ENCODE results near the gene PEMT. TPM values are rescaled to one million over a fixed set of nuclear protein-coding genes. Genes with fewer than 3 reads are reported as not detected.

The PEMT gene
- total and polyA plus RNA-seq, 2 donors (not counting 1 experiment from before 2014, with no cell fraction given): 10.7 to 20.3 TPM

DNA sequence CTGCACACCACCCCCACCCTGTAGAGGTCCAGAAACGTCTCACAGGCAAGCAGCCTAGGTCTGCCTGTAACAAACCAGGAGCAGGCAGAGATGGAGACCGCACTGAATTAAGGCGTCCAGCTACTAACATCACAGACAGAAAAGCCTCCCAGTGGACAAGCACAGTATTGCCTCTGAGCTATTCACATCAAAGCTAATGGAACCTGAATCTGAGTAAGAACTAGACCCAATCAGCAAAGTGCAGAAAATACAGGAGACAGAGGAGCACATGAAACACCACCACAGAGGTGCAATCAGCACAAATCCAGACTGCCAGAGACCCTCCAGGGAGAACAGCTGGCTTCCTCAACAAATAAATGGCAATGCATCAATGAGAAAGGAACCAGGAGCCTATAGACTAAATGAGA is 22.2 kb upstream of the PEMT start:
- Histone ChIP-seq H3K27ac (ENCODE audit: low read length in 2 of 2) (no peak overlapping the region), H3K27me3 (replicated peaks in 1 of 4; ENCODE audit: control extremely low read depth in 1 of 4, control insufficient read depth in 3 of 4, insufficient read depth in 4 of 4, low read length in 3 of 4) (no peaks in the 10 kb centered on the region), H3K79me2 (ENCODE audit: control insufficient read depth, insufficient read depth, low read length) (no peaks in the 10 kb centered on the region), H3K4me1 (ENCODE audit: control insufficient read depth in 2 of 2, insufficient read depth in 2 of 2, low read length in 2 of 2) (peaks cover 0 to 4% of the 10 kb centered on the region in 2 donors), H3K9me3 (ENCODE audit: control extremely low read depth in 1 of 3, control insufficient read depth in 2 of 3, insufficient read depth in 1 of 3, low read length in 2 of 3) (peaks cover 0 to 9% (median 0%) of the 10 kb centered on the region in 3 donors), H2AFZ (ENCODE audit: insufficient read depth, low read depth, low read length, poor library complexity, severe bottlenecking) (peak overlapping the region; percentile 58), H3K36me3 (replicated peaks in 1 of 2; ENCODE audit: control extremely low read depth in 1 of 2, control insufficient read depth in 1 of 2, extremely low read depth in 1 of 2, insufficient read depth in 2 of 2, low read length in 1 of 2) (no peaks in the 10 kb centered on the region), H3K9ac (ENCODE audit: low read length) (no peak overlapping the region), H4K20me1 (ENCODE audit: control insufficient read depth, insufficient read depth, low read length, poor library complexity, severe bottlenecking) (no peaks in the 10 kb centered on the region), H3K4me3 (ENCODE audit: control extremely low read depth in 1 of 5, extremely low read depth in 1 of 5, insufficient read depth in 1 of 5, low read depth in 2 of 5, low read length in 4 of 5) (no peak overlapping the region), H3K4me2 (replicated peaks; ENCODE audit: low read depth, low read length, poor library complexity, severe bottlenecking) (no peak overlapping the region)
- Mint-ChIP-seq H3K9me3 (ENCODE audit: insufficient read depth) (no peaks in the 10 kb centered on the region), H3K27me3 (no peaks in the 10 kb centered on the region), H3K4me1 (no peaks in the 10 kb centered on the region), H3K4me3 (no peak overlapping the region), H3K27ac (no peak overlapping the region)
- intact Hi-C loops (cut with micrococcal nuclease): no loop called here
- TF ChIP-seq EZH2 (IDR thresholded peaks at IDR 0.05; ENCODE audit: borderline replicate concordance, insufficient read depth, low read depth, low read length, poor library complexity, severe bottlenecking): no peak
- TF ChIP-seq, protein P1, sequence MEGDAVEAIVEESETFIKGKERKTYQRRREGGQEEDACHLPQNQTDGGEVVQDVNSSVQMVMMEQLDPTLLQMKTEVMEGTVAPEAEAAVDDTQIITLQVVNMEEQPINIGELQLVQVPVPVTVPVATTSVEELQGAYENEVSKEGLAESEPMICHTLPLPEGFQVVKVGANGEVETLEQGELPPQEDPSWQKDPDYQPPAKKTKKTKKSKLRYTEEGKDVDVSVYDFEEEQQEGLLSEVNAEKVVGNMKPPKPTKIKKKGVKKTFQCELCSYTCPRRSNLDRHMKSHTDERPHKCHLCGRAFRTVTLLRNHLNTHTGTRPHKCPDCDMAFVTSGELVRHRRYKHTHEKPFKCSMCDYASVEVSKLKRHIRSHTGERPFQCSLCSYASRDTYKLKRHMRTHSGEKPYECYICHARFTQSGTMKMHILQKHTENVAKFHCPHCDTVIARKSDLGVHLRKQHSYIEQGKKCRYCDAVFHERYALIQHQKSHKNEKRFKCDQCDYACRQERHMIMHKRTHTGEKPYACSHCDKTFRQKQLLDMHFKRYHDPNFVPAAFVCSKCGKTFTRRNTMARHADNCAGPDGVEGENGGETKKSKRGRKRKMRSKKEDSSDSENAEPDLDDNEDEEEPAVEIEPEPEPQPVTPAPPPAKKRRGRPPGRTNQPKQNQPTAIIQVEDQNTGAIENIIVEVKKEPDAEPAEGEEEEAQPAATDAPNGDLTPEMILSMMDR (IDR thresholded peaks at IDR 0.05): peak; percentile 79
- ChIA-PET POLR2A (interaction anchor here (0.7 kb wide), 1 partner anchor 66 kb away, joined by 3 read pairs; no protein-coding TSS in a partner anchor), CTCF (interaction anchor here (0.6 to 2.7 kb wide), 10 partner anchors 11 to 259 kb away, joined by 3 to 25 read pairs (median 3); partner anchors contain the start of gene RASD1)
- peak; percentile 57 for DNase-seq
- peak; percentile 66 for ATAC-seq (ENCODE audit: low read depth)
- WGBS (ENCODE audit: insufficient coverage): 0% methylated on average over 3 of the region's 3 CpGs

DNA sequence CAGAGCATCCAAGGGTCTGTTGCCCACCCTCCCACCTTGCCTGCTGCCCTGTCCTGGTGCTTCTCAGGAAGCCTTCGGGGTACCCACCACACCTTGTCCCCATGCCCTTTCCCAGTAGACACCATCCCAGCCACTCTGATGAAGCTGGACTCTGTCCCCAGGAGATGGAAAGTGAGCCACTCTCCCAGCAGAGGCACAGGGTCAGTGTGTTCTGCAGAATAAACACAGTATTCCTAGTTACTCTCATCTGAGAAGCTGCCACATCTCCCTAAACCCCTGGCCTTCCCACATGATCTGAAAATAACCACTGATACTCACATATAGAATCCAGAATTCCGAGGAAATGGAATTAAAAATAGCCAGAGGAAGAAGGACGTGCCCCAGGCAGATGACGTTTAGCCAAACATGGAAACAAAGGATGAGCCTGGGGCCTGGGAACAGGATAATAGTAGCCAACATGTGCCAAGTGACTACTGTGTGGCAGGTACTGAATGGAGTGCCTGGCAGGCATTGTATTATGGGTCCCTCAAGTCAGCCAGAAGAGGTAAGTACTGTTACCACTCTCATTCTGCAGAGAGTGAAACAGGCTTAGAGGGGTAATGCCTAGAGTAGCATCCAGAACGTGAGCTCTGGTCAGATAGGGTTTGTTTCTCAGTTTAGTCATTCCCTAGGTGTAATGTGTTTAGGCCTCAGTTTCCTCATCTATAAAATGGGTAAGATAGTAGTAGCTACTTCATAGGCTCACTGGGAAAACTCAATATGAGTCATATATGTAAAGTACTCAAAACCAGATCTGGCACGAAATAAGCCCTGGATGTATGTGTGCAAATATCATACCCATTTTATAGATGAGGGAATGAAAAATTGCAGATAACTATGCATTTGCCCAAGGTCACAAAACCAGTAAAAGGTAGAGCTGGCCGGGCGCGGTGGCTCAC is 20.8 kb upstream of the PEMT start:
- no peak overlapping the region for H3K9ac ChIP-seq (ENCODE audit: low read length)
- no peaks in the 10 kb centered on the region for H3K27me3 ChIP-seq (replicated peaks in 1 of 4; ENCODE audit: control extremely low read depth in 1 of 4, control insufficient read depth in 3 of 4, insufficient read depth in 4 of 4, low read length in 3 of 4)
- POLR2A ChIA-PET: no interaction called here

More for the DNA sequence above, 20.8 kb upstream of the PEMT start:
- Mint-ChIP-seq H3K27ac (no peak overlapping the region), H3K9me3 (ENCODE audit: insufficient read depth) (no peaks in the 10 kb centered on the region), H3K27me3 (no peaks in the 10 kb centered on the region), H3K4me1 (no peaks in the 10 kb centered on the region), H3K4me3 (no peak overlapping the region)
- Histone ChIP-seq H3K27ac (ENCODE audit: low read length in 2 of 2) (no peak overlapping the region), H3K9me3 (ENCODE audit: control extremely low read depth in 1 of 3, control insufficient read depth in 2 of 3, insufficient read depth in 1 of 3, low read length in 2 of 3) (peaks cover 0 to 10% (median 0%) of the 10 kb centered on the region in 3 donors), H3K4me1 (ENCODE audit: control insufficient read depth in 2 of 2, insufficient read depth in 2 of 2, low read length in 2 of 2) (peaks cover 0 to 4% of the 10 kb centered on the region in 2 donors), H3K4me2 (replicated peaks; ENCODE audit: low read depth, low read length, poor library complexity, severe bottlenecking) (no peak overlapping the region), H2AFZ (ENCODE audit: insufficient read depth, low read depth, low read length, poor library complexity, severe bottlenecking) (no peak overlapping the region), H3K79me2 (ENCODE audit: control insufficient read depth, insufficient read depth, low read length) (no peaks in the 10 kb centered on the region), H3K4me3 (ENCODE audit: control extremely low read depth in 1 of 5, extremely low read depth in 1 of 5, insufficient read depth in 1 of 5, low read depth in 2 of 5, low read length in 4 of 5) (no peak overlapping the region), H3K36me3 (replicated peaks in 1 of 2; ENCODE audit: control extremely low read depth in 1 of 2, control insufficient read depth in 1 of 2, extremely low read depth in 1 of 2, insufficient read depth in 2 of 2, low read length in 1 of 2) (no peaks in the 10 kb centered on the region), H4K20me1 (ENCODE audit: control insufficient read depth, insufficient read depth, low read length, poor library complexity, severe bottlenecking) (no peaks in the 10 kb centered on the region)
- ATAC-seq (ENCODE audit: low read depth) (no peak), DNase-seq (no peak)
- CTCF ChIA-PET: interaction anchor here (0.7 to 2.7 kb wide), 6 partner anchors 17 to 287 kb away, joined by 3 to 25 read pairs (median 5); partner anchors contain the start of gene RASD1
- intact Hi-C loops (cut with micrococcal nuclease): no loop called here
- no peak for TF ChIP-seq EZH2 (IDR thresholded peaks at IDR 0.05; ENCODE audit: borderline replicate concordance, insufficient read depth, low read depth, low read length, poor library complexity, severe bottlenecking)
- TF ChIP-seq, protein P1 (IDR thresholded peaks at IDR 0.05): no peak
- WGBS (ENCODE audit: insufficient coverage): 93% methylated on average over 7 of the region's 9 CpGs
